CD4-positive, alpha-beta T cell treated with Interleukin-21 for 1 hour (primary cell): ENCODE results near the gene PCNX2.
"Not testable (repeated sequence)": the region's sequence is repeated elsewhere in the genome, so short reads cannot be mapped to it uniquely, and the experiment has no call there.

Experiments
- DNase-seq: peaks from one replicate; pipeline ENCODE4 v3.0.0-alpha.2; 2020

The PCNX2 gene

DNA sequence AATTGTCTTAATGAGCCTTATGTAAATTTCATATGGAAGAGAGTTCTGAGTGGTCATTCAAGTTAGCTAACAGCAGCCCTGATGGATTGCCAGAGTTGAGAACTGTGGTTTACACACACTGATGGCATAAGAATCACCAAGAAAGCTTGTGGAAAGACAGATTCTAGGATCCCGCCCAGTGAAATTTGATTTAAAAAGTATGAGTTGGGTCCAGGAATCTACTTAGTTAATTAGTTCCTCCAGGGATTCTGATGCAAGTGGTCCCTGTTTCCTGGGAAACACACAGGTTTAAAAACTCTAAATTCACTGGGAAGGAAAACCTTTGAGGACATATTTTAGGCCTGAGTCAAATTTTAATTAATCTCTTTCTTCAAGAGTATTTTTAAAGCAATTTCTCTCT is 200.8 kb downstream of the PCNX2 start:
- no peak for DNase-seq

DNA sequence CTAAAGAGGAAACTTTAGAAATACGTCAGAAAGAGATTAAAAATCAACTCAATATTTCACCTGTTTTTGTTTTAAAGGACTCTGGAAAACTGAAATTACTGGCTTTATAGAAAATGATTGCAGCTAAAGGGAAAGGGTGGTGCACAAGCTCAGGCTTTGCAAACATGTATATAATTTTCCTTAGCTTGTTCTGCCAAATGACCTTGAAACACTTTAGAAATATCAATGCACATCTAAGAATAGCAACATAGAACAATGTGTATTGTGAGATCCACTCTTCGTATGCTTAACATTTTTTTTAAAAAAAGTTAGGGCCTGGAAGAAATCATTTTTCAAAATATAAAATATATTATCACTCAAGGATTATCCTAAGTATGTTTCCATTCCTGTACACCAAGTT is 201.3 kb downstream of the PCNX2 start:
- DNase-seq: no peak

DNA sequence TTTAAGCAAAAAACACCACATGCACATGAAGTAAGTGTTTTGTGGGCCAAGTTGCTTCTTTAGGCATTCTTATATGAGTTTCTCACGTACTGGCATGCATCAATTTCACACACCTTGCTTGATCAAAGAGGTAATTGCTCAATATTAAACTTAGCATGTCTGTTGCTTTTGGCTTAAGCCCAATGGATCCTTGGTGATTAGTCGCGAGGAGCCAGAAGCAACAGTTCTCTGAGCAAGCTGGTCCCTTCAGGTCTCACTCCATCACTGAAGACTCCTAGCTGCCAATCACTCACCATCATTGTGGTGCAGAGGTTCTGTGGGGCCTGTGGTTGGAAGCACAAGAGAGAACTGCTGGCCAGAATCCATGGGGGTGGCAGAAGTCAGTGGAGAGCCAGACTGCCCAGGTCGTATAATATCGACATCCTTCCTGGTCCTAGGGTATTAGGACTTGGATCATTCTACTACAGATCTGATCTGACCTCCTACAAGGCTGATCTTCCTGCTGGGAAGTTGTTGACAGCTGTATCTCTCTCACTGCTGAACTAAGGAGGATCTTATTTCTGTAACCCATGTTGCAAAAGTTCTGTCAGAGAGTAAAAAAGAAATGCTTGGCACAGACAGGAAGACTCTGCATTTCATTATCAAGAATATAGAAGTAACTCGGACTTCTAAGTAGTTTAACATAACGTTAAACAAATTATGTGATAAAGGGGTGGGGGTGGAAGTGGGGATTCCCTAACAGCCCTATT is 204.6 kb downstream of the PCNX2 start:
- no peak for DNase-seq

DNA sequence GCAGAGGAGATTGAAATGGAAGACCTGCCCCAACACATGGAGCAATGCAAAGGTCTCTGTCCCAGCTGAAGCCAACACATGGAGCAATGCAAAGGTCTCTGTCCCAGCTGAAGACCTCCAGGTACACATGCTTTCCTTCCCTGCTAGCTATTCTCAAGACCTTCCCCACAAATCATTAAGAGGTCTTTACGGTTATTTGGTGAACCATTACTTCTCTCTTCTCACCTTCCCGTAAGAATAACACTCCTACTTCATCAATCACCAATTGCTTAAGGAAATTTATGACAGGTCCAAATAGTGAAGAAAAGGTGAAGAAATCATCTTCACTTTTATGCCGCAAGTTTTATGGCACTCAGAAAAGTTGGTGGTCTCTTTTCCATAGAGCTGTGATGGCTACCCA is 206.3 kb downstream of the PCNX2 start:
- DNase-seq: no peak

GRCh38 chr1:233088613-233089012 is 206.9 kb downstream of the PCNX2 start:
- no peak for DNase-seq

- no peak for DNase-seq
These were observed 208.3 kb downstream of the PCNX2 start for GRCh38 chr1:233086961-233087881.

- DNase-seq: no peak
These were observed 210.0 kb downstream of the PCNX2 start for GRCh38 chr1:233085566-233085965.

DNA sequence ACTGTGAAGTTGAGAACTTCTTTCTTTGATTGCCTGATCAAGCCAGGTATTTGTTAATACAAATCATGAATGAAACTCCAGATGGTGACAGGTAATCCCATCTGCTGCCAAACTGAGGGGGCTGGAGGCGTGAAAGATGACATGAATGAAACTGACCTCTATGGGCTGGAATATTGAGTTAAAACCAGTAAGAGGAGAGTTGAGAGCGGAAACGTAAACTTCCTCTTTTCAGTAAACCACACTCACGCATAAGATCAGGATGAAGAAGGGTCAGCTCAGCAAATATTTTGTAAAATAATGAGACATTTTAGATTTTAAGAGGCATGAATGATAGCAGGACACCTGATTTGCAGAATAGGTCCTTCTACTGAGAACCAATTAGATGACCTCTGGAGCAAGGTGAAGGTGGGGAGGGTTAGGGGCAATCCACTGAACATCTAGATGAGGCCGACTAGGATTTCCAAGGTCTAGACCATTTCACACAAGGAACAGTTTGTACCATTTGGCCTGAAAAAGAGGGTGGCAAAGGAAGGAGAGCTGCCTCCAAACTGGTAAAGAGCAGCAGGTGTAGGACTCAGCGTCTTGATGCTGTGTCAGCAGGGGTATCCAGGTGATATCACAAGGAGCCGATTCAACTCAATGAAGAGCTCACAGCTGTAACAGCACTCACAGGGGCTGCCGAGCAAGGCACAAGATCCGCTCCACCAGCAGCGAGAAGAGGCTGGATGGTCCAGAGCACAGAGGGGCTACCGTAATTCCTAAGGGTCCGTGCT is 212.6 kb downstream of the PCNX2 start:
- DNase-seq: no peak

GRCh38 chr1:233081735-233082134 is 213.8 kb downstream of the PCNX2 start:
- no peak for DNase-seq

DNA sequence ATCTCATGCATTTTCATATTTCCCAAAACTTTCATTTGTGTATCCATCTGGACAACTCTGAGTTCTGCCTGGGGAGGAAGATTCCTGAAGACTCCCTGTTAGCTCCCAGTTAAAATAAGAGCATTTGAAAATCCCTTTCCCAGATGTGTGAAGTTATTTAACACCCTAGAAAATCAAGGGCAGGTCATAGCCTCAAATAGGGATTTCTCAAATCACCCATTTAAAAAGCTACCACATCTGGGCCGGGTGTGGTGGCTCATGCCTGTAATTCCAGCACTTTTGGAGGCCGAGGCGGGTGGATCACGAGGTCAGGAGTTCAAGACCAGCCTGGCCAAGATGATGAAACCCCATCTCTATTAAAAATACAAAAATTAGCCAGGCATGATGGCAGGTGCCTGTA is 214.7 kb downstream of the PCNX2 start:
- DNase-seq: not testable (repeated sequence)

DNA sequence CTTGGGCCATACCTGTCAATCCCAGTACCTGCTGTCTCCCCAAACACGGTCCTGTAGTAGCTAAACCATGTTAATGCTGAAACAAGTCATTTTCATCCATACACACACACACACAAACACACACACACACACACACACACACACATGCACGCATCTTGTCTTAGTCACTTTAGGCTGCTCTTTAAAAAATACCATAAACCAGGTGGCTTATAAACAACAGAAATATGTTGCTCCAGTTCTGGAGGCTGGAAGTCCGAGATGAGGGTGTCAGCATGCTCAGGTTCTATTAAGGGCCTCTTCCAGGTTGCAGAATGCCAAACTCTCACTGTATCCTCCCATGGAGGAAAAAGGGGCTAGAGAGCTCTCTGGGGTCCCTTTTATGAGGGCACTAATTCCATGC is 215.2 kb downstream of the PCNX2 start:
- no peak for DNase-seq

GRCh38 chr1:233079574-233079973 is 216.0 kb downstream of the PCNX2 start:
- no peak for DNase-seq

- DNase-seq: no peak
These were observed 217.1 kb downstream of the PCNX2 start for GRCh38 chr1:233078396-233078795.

DNA sequence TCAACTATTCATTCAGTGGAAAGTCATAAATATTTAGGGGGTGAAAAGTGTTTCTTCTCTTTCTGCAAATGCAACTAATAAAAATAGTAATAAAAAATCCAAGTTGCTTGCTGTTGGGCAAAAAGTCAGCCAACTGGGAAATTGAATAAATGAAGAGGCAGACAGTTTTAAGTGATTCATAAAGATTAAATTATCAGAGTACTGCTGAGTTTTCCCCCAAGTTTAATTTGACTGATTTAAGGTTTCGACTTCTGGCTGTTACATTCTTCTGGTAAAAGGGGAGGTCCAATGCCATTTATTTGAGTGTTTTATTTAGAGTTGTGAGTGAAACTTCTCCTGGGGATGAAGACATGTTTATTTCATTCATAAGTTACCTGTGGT is 219.6 kb downstream of the PCNX2 start:
- DNase-seq: no peak

DNA sequence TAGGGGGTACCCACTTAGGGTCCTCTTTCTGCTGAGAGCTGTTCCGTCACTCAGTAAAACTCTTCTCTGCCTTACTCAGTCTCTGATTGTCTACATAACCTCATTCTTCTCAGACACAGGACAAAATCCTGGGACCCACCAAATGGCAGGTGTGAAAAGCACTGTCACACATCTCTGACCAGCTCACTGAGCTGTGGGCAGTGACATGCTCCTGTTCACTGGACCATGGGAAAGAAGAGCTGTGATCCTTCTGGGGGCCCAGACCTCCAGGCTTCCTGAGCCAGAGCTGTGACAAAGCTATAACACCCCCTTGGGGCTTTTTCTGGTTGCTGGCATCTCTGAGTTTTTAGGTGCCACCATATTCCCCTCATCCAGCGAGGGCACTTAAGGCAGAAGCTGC is 229.4 kb downstream of the PCNX2 start:
- no peak for DNase-seq

GRCh38 chr1:233065685-233066084 is 229.8 kb downstream of the PCNX2 start:
- no peak for DNase-seq

DNA sequence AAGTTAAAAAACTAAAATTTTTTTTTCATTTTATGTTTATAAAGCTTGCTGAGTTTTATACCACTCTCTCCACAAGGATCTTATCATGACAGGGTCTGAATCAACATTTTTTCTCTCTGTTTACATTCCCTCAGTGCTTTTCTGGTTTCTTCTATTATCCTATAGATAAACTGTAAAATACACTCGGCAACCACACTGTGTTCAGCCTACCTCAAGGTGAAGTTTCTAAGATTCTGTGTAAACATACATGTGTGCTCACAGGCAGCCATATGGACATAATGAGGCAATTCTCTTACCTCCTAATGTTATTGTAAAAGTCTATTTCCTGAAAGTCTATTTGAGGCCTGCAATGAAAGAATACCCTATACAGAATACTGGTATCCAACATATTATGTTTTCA is 230.5 kb downstream of the PCNX2 start:
- DNase-seq: no peak

DNA sequence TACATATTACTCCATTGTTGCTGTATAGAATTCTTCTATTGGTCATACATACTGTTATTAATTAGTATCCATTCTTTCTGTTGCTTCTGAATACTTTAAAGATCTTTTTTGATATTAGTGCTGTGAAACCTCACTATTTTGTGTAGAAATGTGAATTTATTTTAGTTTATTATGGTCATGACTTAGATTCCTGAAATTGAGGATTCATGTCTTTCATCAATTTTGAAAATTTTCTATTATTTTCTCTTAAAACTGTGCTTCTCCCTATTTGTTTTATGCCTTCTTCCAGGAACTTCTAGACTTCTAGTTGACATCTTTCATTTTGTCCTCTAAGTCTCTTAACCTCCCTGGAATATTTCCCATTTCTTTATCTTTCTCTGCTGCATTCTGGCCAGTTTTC is 232.1 kb downstream of the PCNX2 start:
- no peak for DNase-seq

- DNase-seq: no peak
These were observed 234.3 kb downstream of the PCNX2 start for GRCh38 chr1:233061265-233061664.

GRCh38 chr1:233060461-233060994 is 235.0 kb downstream of the PCNX2 start:
- DNase-seq: no peak

DNA sequence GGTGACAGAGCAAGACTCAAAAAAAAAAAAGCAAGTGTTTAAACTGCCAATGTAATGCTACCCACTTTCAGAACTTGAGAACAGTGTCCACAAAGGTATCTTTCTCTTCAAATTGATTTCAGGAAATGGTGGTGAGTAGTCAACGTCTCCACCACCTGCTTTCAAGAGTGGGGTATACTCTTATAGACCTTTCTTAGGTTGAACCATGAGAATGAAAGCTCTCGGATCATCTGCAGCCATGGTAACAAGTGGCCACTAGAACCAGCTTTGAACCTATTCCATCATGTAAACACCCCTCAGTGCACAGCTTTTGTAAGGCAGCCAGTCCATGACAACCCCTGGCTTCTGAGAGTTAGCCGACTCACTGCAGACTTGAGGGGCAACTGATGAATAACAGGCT is 237.7 kb downstream of the PCNX2 start:
- DNase-seq: no peak

GRCh38 chr1:233055879-233056641 is 239.5 kb downstream of the PCNX2 start:
- DNase-seq: no peak
